SK-N-SH treated with all-trans-retinoic acid at 6 μM for 48 hours (cell line): Measurements from ENCODE around the gene NATD1.

ENCODE experiments used
- ATAC-seq: fragments of 200-7000 bp; cut with Tn5 transposase; 3 replicates; pipeline ENCODE4 v1.9.1; 2020; ENCODE audit warnings: mild to moderate bottlenecking, moderate library complexity
- ARNTL ChIP-seq: fragments of 450-650 bp; formaldehyde crosslinking; IDR thresholded peaks from 2 replicates; pipeline ENCODE4 v1.5.0; 2020; ENCODE audit warnings: low read depth, mild to moderate bottlenecking, moderate library complexity, borderline replicate concordance
- BACH2 ChIP-seq: fragments of 250-450 bp; sonication (Bioruptor Pico); IDR thresholded peaks from 2 replicates; pipeline ENCODE4 v1.9.0; 2021; ENCODE audit warnings: mild to moderate bottlenecking, borderline replicate concordance
- CREB5 ChIP-seq: fragments of 250-450 bp; sonication (Bioruptor Pico); IDR thresholded peaks from 2 replicates; pipeline ENCODE4 v1.5.1; 2020; ENCODE audit warnings: low read depth, mild to moderate bottlenecking, moderate library complexity
- CSDC2 ChIP-seq: fragments of 250-450 bp; sonication (Bioruptor Pico); IDR thresholded peaks from 2 replicates; pipeline ENCODE4 v1.5.0; 2020; ENCODE audit warnings: mild to moderate bottlenecking, moderate library complexity
- CSRNP3 ChIP-seq: fragments of 250-450 bp; sonication (Bioruptor Pico); IDR thresholded peaks from 2 replicates; pipeline ENCODE4 v1.5.1; 2021; ENCODE audit warnings: mild to moderate bottlenecking, moderate library complexity
- GLIS3 ChIP-seq: fragments of 250-450 bp; sonication (Bioruptor Pico); IDR thresholded peaks from 2 replicates; pipeline ENCODE4 v1.5.0; 2020; ENCODE audit warnings: mild to moderate bottlenecking, moderate library complexity
- ISL1 ChIP-seq: fragments of 250-450 bp; sonication (Bioruptor Pico); IDR thresholded peaks from 2 replicates; pipeline ENCODE4 v2.1.2; 2022; ENCODE audit warnings: mild to moderate bottlenecking, moderate library complexity
- PATZ1 ChIP-seq: fragments of 250-450 bp; sonication (Bioruptor Pico); IDR thresholded peaks from 2 replicates; pipeline ENCODE4 v1.8.0; 2020; ENCODE audit warnings: mild to moderate bottlenecking, moderate library complexity, borderline replicate concordance
- POU6F1 ChIP-seq: fragments of 250-450 bp; sonication (Bioruptor Pico); IDR thresholded peaks from 2 replicates; pipeline ENCODE4 v1.8.0; 2021; ENCODE audit warnings: low read depth, mild to moderate bottlenecking, moderate library complexity, borderline replicate concordance
- PPARA ChIP-seq: fragments of 250-450 bp; sonication (Bioruptor Pico); IDR thresholded peaks from 2 replicates; pipeline ENCODE4 v1.5.0; 2020; ENCODE audit warnings: mild to moderate bottlenecking, borderline replicate concordance
- RARB ChIP-seq: fragments of 250-450 bp; sonication (Bioruptor Pico); IDR thresholded peaks from 2 replicates; pipeline ENCODE4 v1.8.0; 2021; ENCODE audit warnings: mild to moderate bottlenecking, moderate library complexity
- TCF4 ChIP-seq: fragments of 250-450 bp; sonication (Bioruptor Pico); IDR thresholded peaks from 2 replicates; pipeline ENCODE4 v1.8.0; 2021; ENCODE audit warnings: mild to moderate bottlenecking, moderate library complexity, borderline replicate concordance
- TOX ChIP-seq: fragments of 250-450 bp; sonication (Bioruptor Pico); IDR thresholded peaks from 2 replicates; pipeline ENCODE4 v1.8.0; 2021; ENCODE audit warnings: mild to moderate bottlenecking, moderate library complexity, borderline replicate concordance
- ZNF565 ChIP-seq: fragments of 450-650 bp; formaldehyde crosslinking; conservative IDR thresholded peaks from 2 replicates; pipeline ENCODE4 v1.5.0; 2020; ENCODE audit warnings: low read depth, mild to moderate bottlenecking, moderate library complexity
- ZNF70 ChIP-seq: fragments of 450-650 bp; formaldehyde crosslinking; IDR thresholded peaks from 2 replicates; pipeline ENCODE4 v1.5.0; 2020; ENCODE audit warnings: mild to moderate bottlenecking, moderate library complexity
- ZNF8 ChIP-seq: fragments of 450-650 bp; formaldehyde crosslinking; IDR thresholded peaks from 2 replicates; pipeline ENCODE4 v1.5.0; 2020; ENCODE audit warnings: mild to moderate bottlenecking, moderate library complexity
- TF ChIP-seq, protein P1 (sequence below): fragments of 250-450 bp; sonication (Bioruptor Pico); IDR thresholded peaks from 2 replicates; pipeline ENCODE4 v1.5.0; 2020; ENCODE audit warnings: mild to moderate bottlenecking, moderate library complexity

The NATD1 gene

GRCh38 chr17:21262259-21262993 is 9.2 kb upstream of the NATD1 start:
- ATAC-seq: no peak
- TF ChIP-seq BACH2 (CRISPR knock-in tag): no peak
- no peak for TF ChIP-seq ISL1 (CRISPR knock-in tag)
- TF ChIP-seq CREB5 (CRISPR knock-in tag): no peak
- no peak for TF ChIP-seq ZNF70 (CRISPR knock-in tag)
- TF ChIP-seq GLIS3 (CRISPR knock-in tag): no peak
- no peak for TF ChIP-seq PATZ1 (CRISPR knock-in tag)

DNA sequence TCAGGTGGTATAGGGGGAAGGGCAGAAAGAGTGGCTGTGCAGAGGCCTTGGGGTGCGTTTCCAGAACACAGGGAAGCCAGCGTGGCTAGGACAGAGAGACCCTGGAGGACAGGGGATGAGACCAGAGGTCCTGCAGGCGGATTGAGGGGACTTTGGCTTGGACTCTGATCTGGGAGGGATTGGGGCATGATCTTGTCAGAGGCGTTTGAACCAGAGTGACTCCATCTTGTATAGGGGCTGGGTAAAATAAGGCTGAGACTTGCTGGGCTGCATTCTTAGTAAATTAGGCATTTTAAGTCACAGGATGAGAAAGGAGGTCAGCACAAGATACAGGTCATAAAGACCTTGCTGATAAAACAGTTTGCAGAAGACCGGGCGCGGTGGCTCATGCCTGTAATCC is 5.4 kb upstream of the NATD1 start:
- no peak for TF ChIP-seq CREB5 (CRISPR knock-in tag)
- no peak for TF ChIP-seq TCF4
- TF ChIP-seq RARB (CRISPR knock-in tag): no peak
- TF ChIP-seq ISL1 (CRISPR knock-in tag): no peak
- no peak for TF ChIP-seq BACH2 (CRISPR knock-in tag)
- TF ChIP-seq, protein P1, sequence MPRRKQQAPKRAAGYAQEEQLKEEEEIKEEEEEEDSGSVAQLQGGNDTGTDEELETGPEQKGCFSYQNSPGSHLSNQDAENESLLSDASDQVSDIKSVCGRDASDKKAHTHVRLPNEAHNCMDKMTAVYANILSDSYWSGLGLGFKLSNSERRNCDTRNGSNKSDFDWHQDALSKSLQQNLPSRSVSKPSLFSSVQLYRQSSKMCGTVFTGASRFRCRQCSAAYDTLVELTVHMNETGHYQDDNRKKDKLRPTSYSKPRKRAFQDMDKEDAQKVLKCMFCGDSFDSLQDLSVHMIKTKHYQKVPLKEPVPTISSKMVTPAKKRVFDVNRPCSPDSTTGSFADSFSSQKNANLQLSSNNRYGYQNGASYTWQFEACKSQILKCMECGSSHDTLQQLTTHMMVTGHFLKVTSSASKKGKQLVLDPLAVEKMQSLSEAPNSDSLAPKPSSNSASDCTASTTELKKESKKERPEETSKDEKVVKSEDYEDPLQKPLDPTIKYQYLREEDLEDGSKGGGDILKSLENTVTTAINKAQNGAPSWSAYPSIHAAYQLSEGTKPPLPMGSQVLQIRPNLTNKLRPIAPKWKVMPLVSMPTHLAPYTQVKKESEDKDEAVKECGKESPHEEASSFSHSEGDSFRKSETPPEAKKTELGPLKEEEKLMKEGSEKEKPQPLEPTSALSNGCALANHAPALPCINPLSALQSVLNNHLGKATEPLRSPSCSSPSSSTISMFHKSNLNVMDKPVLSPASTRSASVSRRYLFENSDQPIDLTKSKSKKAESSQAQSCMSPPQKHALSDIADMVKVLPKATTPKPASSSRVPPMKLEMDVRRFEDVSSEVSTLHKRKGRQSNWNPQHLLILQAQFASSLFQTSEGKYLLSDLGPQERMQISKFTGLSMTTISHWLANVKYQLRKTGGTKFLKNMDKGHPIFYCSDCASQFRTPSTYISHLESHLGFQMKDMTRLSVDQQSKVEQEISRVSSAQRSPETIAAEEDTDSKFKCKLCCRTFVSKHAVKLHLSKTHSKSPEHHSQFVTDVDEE: no peak
- TF ChIP-seq TOX: no peak
- no peak for TF ChIP-seq GLIS3 (CRISPR knock-in tag)
- no peak for TF ChIP-seq CSRNP3
- no peak for TF ChIP-seq CSDC2 (CRISPR knock-in tag)
- no peak for TF ChIP-seq ARNTL (CRISPR knock-in tag)
- TF ChIP-seq PPARA (CRISPR knock-in tag): no peak
- TF ChIP-seq PATZ1 (CRISPR knock-in tag): no peak
- no peak for TF ChIP-seq ZNF565 (CRISPR knock-in tag)
- no peak for TF ChIP-seq POU6F1
- no peak for TF ChIP-seq ZNF8 (CRISPR knock-in tag)
- no peak for TF ChIP-seq ZNF70 (CRISPR knock-in tag)

More for the DNA sequence above, 5.4 kb upstream of the NATD1 start:
- no peak for ATAC-seq
